HT1080 (cell line): Measurements from ENCODE around the gene SRRM3. TPM values are rescaled to one million over a fixed set of nuclear protein-coding genes. Genes with fewer than 3 reads are reported as not detected.
"Not testable (repeated sequence)": the region's sequence is repeated elsewhere in the genome, so short reads cannot be mapped to it uniquely, and the experiment has no call there.

Experiments used
- DNase-seq: peaks from one replicate; pipeline ENCODE4 v3.0.0-alpha.2; 2015; ENCODE audit warnings: low read depth
- polyA plus RNA-seq, 2 experiments: library from polyadenylated mRNA; depleted of rRNA; stranded (reverse); fragments of >200 nt; gene quantifications; 2 replicates each; pipeline ENCODE4 v1.2.3, GENCODE V29; 2015
- total RNA-seq: library from RNA; depleted of rRNA; stranded (reverse); fragments of >200 nt; shearing (Covaris generic); gene quantifications from 2 replicates; pipeline ENCODE4 v1.2.3, GENCODE V29; 2014; rRNA removed

Gene SRRM3, protein sequence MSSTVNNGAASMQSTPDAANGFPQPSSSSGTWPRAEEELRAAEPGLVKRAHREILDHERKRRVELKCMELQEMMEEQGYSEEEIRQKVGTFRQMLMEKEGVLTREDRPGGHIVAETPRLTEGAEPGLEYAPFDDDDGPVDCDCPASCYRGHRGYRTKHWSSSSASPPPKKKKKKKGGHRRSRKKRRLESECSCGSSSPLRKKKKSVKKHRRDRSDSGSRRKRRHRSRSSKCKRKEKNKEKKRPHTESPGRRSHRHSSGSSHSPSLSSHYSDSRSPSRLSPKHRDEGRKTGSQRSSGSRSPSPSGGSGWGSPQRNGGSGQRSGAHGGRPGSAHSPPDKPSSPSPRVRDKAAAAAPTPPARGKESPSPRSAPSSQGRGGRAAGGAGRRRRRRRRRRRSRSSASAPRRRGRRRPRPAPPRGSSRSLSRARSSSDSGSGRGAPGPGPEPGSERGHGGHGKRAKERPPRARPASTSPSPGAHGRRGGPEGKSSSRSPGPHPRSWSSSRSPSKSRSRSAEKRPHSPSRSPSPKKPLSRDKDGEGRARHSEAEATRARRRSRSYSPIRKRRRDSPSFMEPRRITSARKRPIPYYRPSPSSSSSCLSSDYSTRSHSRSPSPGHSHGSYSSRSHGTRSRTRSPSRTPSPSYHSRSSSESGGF
- 1.4 and 1.7 TPM in 2 replicates for total RNA-seq
- polyA plus RNA-seq (2015; cell fraction: cytosol; rRNA removed), result 2.2 and 2.8 TPM in 2 replicates
- 1.7 and 3.1 TPM in 2 replicates for polyA plus RNA-seq (2015; cell fraction: nucleus; rRNA removed)

GRCh38 chr7:76201732-76202665 is at the start of gene SRRM3:
Gene SRRM3 (plus strand): TSS chr7:76201896. CDS start chr7:76235067, 33,171 bp downstream.
- DNase-seq, result peak; percentile 35

DNA sequence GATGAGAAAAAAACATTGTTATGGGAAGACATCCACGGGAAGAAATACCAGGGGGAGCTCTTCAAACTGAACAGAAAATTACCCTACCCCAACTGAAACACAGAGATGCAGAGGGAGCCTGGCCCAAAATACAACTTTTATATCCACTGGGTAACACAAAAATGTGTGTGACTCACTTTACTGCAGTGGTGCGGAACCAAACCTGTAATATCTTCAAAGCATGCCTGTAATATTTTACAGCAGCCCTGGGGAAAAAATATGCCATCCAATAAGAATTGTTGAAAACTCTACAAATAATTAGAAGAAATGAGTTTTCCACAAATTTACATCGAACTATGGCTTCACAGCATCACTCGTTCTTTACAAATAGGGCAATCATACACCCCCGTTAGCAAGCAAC is 49.8 kb upstream of the SRRM3 start:
- no peak for DNase-seq

- peak; percentile 76 for DNase-seq
Measured at GRCh38 chr7:76153571-76154230, 48.0 kb upstream of the SRRM3 start.

- peak; percentile 24 for DNase-seq
Measured at GRCh38 chr7:76155938-76156337, 45.8 kb upstream of the SRRM3 start.

GRCh38 chr7:76156992-76157685 is 44.6 kb upstream of the SRRM3 start:
- not testable (repeated sequence) for DNase-seq

- not testable (repeated sequence) for DNase-seq
Measured at GRCh38 chr7:76158416-76158815, 43.3 kb upstream of the SRRM3 start.

DNA sequence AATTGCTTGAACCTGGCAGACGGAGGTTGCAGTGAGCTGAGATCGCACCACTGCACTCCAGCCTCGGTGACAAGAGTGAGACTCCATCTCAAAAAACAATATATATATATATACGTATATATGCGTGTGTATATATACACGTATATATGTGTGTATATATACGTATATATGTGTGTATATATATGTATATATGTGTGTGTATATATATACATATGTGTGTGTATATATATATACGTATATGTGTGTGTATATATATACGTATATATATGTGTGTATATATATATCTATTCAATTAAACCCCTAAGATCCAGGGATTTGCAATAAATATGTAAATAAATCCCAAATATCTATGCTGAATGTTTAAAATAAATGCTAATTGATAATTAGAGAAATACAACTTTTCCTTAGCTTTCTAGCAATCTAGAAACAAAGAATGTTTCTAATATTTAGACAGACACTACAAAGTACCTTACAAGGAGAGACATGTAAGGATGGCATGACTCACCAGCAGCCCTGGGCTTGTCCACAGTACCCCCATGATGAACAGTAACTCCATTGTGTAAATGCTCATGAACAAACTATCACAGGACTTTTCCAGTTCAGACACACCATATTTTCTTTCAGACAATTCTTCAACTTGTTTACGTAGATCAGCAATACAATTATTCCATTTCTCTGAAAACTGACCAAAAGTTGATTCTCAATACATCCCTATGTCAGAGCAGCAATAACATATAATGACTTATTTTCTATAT is 39.1 kb upstream of the SRRM3 start:
- peak; percentile 83 for DNase-seq

DNA sequence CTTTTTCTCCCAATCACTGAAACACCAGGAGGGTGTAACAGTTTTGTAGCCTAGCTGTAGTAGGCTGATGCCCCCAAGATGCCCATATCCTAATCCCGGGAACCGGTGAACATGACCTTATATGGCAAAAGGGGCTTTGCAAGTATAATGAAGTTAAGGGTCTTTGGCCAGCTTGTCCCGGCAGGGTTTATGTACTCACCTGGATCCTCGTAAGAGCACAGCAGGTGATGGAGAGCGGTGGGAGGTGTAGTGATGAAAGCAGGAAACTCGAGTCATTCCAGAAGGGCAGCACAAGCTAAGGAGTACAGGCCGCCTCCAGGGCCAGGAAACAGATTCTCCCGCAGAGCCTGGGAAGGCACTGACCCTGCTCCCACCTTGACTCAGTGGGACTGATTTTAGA is 37.9 kb upstream of the SRRM3 start:
- not testable (repeated sequence) for DNase-seq

DNA sequence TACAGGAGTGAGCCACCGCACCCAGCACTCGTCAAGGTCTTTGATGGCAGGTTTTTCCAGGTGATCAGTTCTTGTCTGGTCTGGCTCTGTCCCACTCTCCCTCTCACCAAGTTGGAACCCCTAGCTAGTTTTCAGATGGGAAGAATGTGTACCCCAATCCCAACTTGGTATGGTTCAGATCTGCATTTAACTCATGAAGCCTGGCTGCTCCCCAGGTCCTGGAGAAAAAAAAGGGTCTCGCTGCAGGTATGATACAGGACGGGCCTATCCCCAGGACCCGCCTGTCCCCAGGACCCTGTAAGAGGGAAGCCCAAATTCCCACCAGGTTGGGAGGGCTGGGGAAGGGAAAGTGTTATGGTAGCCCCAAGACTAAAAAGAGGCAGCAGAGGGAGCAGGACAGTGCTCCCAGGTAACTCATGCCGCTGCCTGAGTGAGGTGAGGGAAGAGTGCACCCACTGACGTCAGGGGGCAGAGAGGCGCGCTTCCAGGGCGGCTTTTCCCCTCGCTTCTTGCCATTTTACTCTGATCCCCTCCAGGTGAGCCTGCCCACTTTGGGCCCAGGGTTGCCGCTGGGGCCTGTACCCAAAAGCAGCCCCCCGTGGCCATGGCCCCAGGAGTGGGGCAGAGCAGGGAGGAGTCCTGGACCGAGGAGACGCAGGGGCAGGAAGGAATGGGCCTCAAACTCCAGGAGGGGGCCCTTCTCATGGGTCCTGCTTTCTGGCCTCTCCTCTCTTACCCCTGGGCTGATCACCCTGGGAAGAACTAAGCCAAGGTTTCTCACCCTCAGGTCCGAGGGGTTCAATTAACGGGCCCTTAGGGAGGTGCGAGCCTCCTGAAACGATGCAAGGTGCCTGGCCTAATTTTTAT is 36.4 kb upstream of the SRRM3 start:
- DNase-seq, result no peak

- DNase-seq, result no peak
Measured at GRCh38 chr7:76165973-76166403, 35.7 kb upstream of the SRRM3 start.

GRCh38 chr7:76166404-76167255 is 35.1 kb upstream of the SRRM3 start:
- DNase-seq, result peak; percentile 52

DNA sequence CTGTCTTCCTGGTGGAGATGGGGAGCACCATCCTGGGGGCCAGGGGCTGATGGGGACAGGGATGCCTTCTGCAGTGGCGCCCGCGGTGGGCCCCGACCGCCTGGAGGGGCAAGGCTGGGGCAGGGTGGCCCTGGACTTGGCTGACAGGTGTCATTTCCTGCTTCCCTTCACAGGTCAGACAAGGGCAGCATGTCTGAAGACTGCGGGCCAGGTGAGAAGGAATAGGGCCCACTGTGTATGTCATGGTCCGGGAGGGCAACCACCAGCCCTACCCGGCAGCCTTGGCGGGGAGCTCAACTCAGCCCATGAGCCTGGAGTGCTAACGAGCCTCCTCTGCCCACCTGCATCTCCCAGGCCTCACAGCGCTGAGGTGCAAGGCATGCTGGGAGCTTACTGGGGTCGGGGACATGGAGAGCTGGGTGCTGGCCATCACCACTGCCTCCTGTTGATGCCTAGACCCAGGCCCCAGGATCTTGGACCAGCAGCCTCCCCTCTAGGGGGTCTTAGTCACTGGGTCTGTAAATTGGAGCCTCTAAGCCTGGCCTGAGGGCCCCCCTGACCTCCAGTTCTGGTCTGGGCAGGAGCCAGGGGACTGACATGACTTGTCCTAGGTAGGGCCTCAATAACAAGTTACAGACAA is 28.0 kb upstream of the SRRM3 start:
- DNase-seq, result no peak

- DNase-seq, result not testable (repeated sequence)
Measured at GRCh38 chr7:76176951-76177350, 24.7 kb upstream of the SRRM3 start.

- no peak for DNase-seq
Measured at GRCh38 chr7:76179686-76180085, 22.0 kb upstream of the SRRM3 start.

DNA sequence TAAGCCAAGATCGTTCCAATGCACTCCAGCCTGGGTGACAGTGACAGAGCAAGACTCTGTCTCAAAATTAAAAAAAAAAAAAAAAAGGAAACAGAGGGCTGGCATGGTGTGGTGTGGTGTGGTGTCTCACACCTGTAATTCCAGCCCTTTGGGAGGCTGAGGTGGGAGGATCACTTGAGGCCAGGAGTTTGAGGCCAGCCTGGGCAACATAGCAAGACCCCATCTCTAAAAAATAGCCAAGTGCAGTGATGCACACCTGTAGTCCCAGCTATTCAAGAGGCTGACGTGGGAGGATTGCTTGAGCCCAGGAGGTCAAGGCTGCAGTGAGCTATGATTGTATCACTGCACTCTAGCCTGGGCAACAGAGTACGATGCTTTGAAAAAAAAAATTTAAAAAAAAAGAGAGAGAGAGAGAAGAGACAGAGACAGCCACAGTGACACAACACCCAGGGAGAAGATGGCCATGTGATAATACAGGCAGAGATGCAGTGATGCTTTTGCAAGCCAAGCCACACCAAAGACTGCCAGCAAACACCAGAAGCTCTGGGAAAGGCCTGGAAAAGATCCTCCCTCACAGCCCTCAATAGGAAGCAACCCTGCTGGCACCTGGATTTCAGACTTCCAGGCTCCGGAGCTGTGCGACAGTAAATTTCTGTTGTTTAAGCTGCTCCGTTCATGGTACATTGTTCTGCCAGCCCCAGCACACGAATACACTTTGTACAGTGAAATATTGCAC is 19.3 kb upstream of the SRRM3 start:
- no peak for DNase-seq

GRCh38 chr7:76185187-76185896 is 16.4 kb upstream of the SRRM3 start:
- DNase-seq, result no peak
